IMR-90 (cell line): ENCODE measurements around the gene CFAP61. TPM values are rescaled to one million over a fixed set of nuclear protein-coding genes. Genes with fewer than 3 reads are reported as not detected.

Experiments
- ATAC-seq: fragments of 200-7000 bp; cut with Tn5 transposase; 2 replicates; pipeline ENCODE4 v1.9.1; 2020; ENCODE audit warnings: low read depth, mild to moderate bottlenecking, moderate library complexity
- BruUV-seq: library from RNA; stranded (reverse); fragments of 400-500 nt; replicated peaks from 2 replicates; lab custom pipeline; 2021; lab: Mats Ljungman, UMichigan
- CTCF ChIA-PET: fragments of 300-600 bp; formaldehyde crosslinking; extraction: SDS; loops from one replicate; lab custom pipeline; 2021; ENCODE audit warnings: antibody characterized with exemption; lab: Yijun Ruan, JAX
- POLR2A ChIA-PET: fragments of 300-600 bp; sonication (Branson Sonifier 250); formaldehyde crosslinking; loops from one replicate; lab custom pipeline; 2022; ENCODE audit warnings: antibody characterized with exemption; ENCODE audit not compliant: unreplicated experiment; lab: Charles Lee
- DNase-seq: peaks from one replicate; pipeline ENCODE4 v3.0.0; 2013
- H2AFZ ChIP-seq: replicated peaks from 2 replicates; pipeline ENCODE3; 2013; ENCODE audit warnings: low read length, mild to moderate bottlenecking; ENCODE audit not compliant: poor library complexity
- H2AK5ac ChIP-seq: 2 replicates; pipeline ENCODE4 v1.6.1; 2013; ENCODE audit warnings: low read depth, low read length, inconsistent platforms
- H2AK9ac ChIP-seq: replicated peaks from 2 replicates; pipeline ENCODE3; 2013; ENCODE audit warnings: mild to moderate bottlenecking, low read depth, low read length, moderate library complexity; ENCODE audit not compliant: poor library complexity
- H2BK120ac ChIP-seq: 2 replicates; pipeline ENCODE4 v1.6.1; 2013; ENCODE audit warnings: low read depth, low read length, inconsistent platforms
- H2BK15ac ChIP-seq: 3 replicates; pipeline ENCODE4 v1.6.1; 2013; ENCODE audit warnings: low read depth, low read length, inconsistent platforms
- H2BK20ac ChIP-seq: 2 replicates; pipeline ENCODE4 v1.6.1; 2013; ENCODE audit warnings: low read depth, mild to moderate bottlenecking, inconsistent platforms, low read length, moderate library complexity
- H2BK5ac ChIP-seq: 2 replicates; pipeline ENCODE4 v1.6.1; 2013; ENCODE audit warnings: mild to moderate bottlenecking, low read depth, low read length, inconsistent platforms; ENCODE audit not compliant: poor library complexity, severe bottlenecking
- H3K14ac ChIP-seq: replicated peaks from 2 replicates; pipeline ENCODE4 v1.6.1; 2013; ENCODE audit warnings: low read depth, low read length, inconsistent platforms
- H3K18ac ChIP-seq: 2 replicates; pipeline ENCODE4 v1.6.1; 2013; ENCODE audit warnings: low read depth, low read length, control low read depth
- H3K23ac ChIP-seq: 2 replicates; pipeline ENCODE4 v1.6.1; 2013; ENCODE audit warnings: low read depth, low read length, inconsistent platforms
- H3K27ac ChIP-seq: 2 replicates; pipeline ENCODE4 v1.5.1; 2013; ENCODE audit warnings: mild to moderate bottlenecking, control low read depth, low read length; ENCODE audit not compliant: insufficient read depth
- H3K27me3 ChIP-seq: 2 replicates; pipeline ENCODE4 v1.6.1; 2013; ENCODE audit warnings: low read length; ENCODE audit not compliant: control insufficient read depth, insufficient read depth
- H3K36me3 ChIP-seq: 2 replicates; pipeline ENCODE4 v1.6.1; 2013; ENCODE audit warnings: low read length, mixed read lengths; ENCODE audit not compliant: control insufficient read depth, insufficient read depth
- H3K4ac ChIP-seq: 2 replicates; pipeline ENCODE4 v1.6.1; 2013; ENCODE audit warnings: low read depth, low read length, inconsistent platforms
- H3K4me1 ChIP-seq: 2 replicates; pipeline ENCODE4 v1.6.1; 2013; ENCODE audit warnings: low read length, mixed read lengths; ENCODE audit not compliant: control insufficient read depth, insufficient read depth
- H3K4me2 ChIP-seq: 2 replicates; pipeline ENCODE4 v1.6.1; 2013; ENCODE audit warnings: low read depth, mild to moderate bottlenecking, control low read depth, low read length, moderate library complexity
- H3K4me3 ChIP-seq: 2 replicates; pipeline ENCODE4 v1.5.1; 2013; ENCODE audit warnings: low read depth, mild to moderate bottlenecking, control low read depth, low read length, moderate library complexity; ENCODE audit not compliant: insufficient read depth
- H3K56ac ChIP-seq: 2 replicates; pipeline ENCODE4 v1.6.1; 2013; ENCODE audit warnings: low read length, inconsistent platforms; ENCODE audit not compliant: insufficient read depth; ENCODE audit errors: extremely low read depth
- H3K79me1 ChIP-seq, 2 experiments: 2 replicates each; pipeline ENCODE4 v1.6.1; 2013; ENCODE audit warnings: low read length in 2 of 2, inconsistent platforms in 1 of 2, low read depth in 1 of 2
- H3K9ac ChIP-seq: 2 replicates; pipeline ENCODE4 v1.6.1; 2013; ENCODE audit warnings: low read depth, low read length, control low read depth
- H3K9me1 ChIP-seq: 2 replicates; pipeline ENCODE4 v1.6.1; 2013; ENCODE audit warnings: low read length, inconsistent platforms; ENCODE audit not compliant: insufficient read depth
- H3K9me3 ChIP-seq: 2 replicates; pipeline ENCODE4 v1.6.1; 2013; ENCODE audit warnings: low read length; ENCODE audit not compliant: control insufficient read depth, insufficient read depth
- H4K20me1 ChIP-seq: 2 replicates; pipeline ENCODE4 v1.6.1; 2013; ENCODE audit warnings: low read length, inconsistent platforms; ENCODE audit not compliant: insufficient read depth
- H4K5ac ChIP-seq: 2 replicates; pipeline ENCODE4 v1.6.1; 2013; ENCODE audit warnings: mild to moderate bottlenecking, low read depth, low read length, control low read depth
- H4K8ac ChIP-seq, 2 experiments: 2 replicates each; pipeline ENCODE4 v1.6.1; 2013; ENCODE audit warnings: low read depth in 2 of 2, low read length in 2 of 2, control low read depth in 1 of 2, inconsistent platforms in 1 of 2
- H4K91ac ChIP-seq: 2 replicates; pipeline ENCODE4 v1.6.1; 2013; ENCODE audit warnings: low read depth, low read length, inconsistent platforms; ENCODE audit not compliant: insufficient read depth
- BHLHE40 ChIP-seq: fragments of 150-350 bp; IDR thresholded peaks from 2 replicates; pipeline ENCODE4 v1.6.1; 2016; ENCODE audit warnings: mild to moderate bottlenecking, low read depth, low read length
- CEBPB ChIP-seq: IDR thresholded peaks from 2 replicates; pipeline ENCODE4 v1.6.1; 2012; ENCODE audit warnings: low read depth, low read length, improper control_type of control experiment
- CHD1 ChIP-seq: IDR thresholded peaks from 2 replicates; pipeline ENCODE4 v1.6.1; 2012; ENCODE audit warnings: low read depth, low read length, improper control_type of control experiment
- CTCF ChIP-seq: conservative IDR thresholded peaks from 2 replicates; pipeline ENCODE4 v1.5.1; 2012; ENCODE audit warnings: mild to moderate bottlenecking, low read depth, low read length, improper control_type of control experiment
- ELK1 ChIP-seq: fragments of 150-350 bp; IDR thresholded peaks from 2 replicates; pipeline ENCODE4 v1.6.1; 2016; ENCODE audit warnings: low read depth, mild to moderate bottlenecking, low read length, moderate library complexity, borderline replicate concordance
- FOS ChIP-seq: fragments of 150-350 bp; IDR thresholded peaks from 2 replicates; pipeline ENCODE4 v1.6.1; 2016; ENCODE audit warnings: low read depth, low read length
- MAFK ChIP-seq: IDR thresholded peaks from 2 replicates; pipeline ENCODE4 v1.6.1; 2012; ENCODE audit warnings: low read depth, low read length, improper control_type of control experiment
- MAZ ChIP-seq: IDR thresholded peaks from 2 replicates; pipeline ENCODE4 v1.6.1; 2012; ENCODE audit warnings: low read depth, mild to moderate bottlenecking, low read length, improper control_type of control experiment, moderate library complexity, borderline replicate concordance
- MXI1 ChIP-seq: IDR thresholded peaks from 2 replicates; pipeline ENCODE4 v1.6.1; 2012; ENCODE audit warnings: low read depth, mild to moderate bottlenecking, low read length, moderate library complexity, borderline replicate concordance
- NFE2L2 ChIP-seq: fragments of 150-350 bp; IDR thresholded peaks from 2 replicates; pipeline ENCODE4 v1.6.1; 2016; ENCODE audit warnings: low read depth, mild to moderate bottlenecking, low read length
- POLR2A ChIP-seq: IDR thresholded peaks from 2 replicates; pipeline ENCODE4 v1.6.1; 2012; ENCODE audit warnings: mild to moderate bottlenecking, low read depth, low read length
- RAD21 ChIP-seq: IDR thresholded peaks from 2 replicates; pipeline ENCODE4 v1.6.1; 2012; ENCODE audit warnings: low read length, improper control_type of control experiment
- RCOR1 ChIP-seq: IDR thresholded peaks from 2 replicates; pipeline ENCODE4 v1.6.1; 2012; ENCODE audit warnings: mild to moderate bottlenecking, low read length, improper control_type of control experiment; ENCODE audit not compliant: insufficient replicate concordance
- RFX5 ChIP-seq: IDR thresholded peaks from 2 replicates; pipeline ENCODE4 v1.8.0; 2012; ENCODE audit warnings: low read depth, mild to moderate bottlenecking, low read length, moderate library complexity
- SMC3 ChIP-seq: fragments of 150-350 bp; IDR thresholded peaks from 2 replicates; pipeline ENCODE4 v1.6.1; 2016; ENCODE audit warnings: low read depth, mild to moderate bottlenecking, antibody characterized with exemption, low read length, moderate library complexity
- USF2 ChIP-seq: fragments of 150-350 bp; IDR thresholded peaks from 2 replicates; pipeline ENCODE4 v1.6.1; 2017; ENCODE audit warnings: mild to moderate bottlenecking, antibody characterized with exemption, low read length, low read depth
- WGBS, 2 experiments: methylation state at CpG; one replicate each; pipeline versions ENCODE4 v1.1.5 to v1.1.7; 2013; ENCODE audit warnings: missing lambda C conversion rate in 2 of 2; ENCODE audit not compliant: insufficient read length in 1 of 2; ENCODE audit errors: extremely low coverage in 2 of 2; 5-methylcytosine and 5-hydroxymethylcytosine counted together
- dilution Hi-C: fragments of 300-500 bp; cut with HindIII; formaldehyde crosslinking; loops from one replicate; pipeline ENCODE4 v1.14.3; 2018; ENCODE audit warnings: low sequenced_read_pairs; ENCODE audit not compliant: unreplicated experiment
- in situ Hi-C: fragments of 300-500 bp; cut with MboI; formaldehyde crosslinking; loops from 3 replicates; pipeline ENCODE4 v1.14.3; 2019; ENCODE audit warnings: low sequenced_read_pairs, inconsistent platforms, mixed read lengths
- intact Hi-C: fragments of 100-400 bp; cut with micrococcal nuclease; formaldehyde crosslinking; loops from 2 replicates; pipeline ENCODE4 v1.10.0; 2022
- polyA plus RNA-seq, 3 experiments: library from polyadenylated mRNA; depleted of rRNA; stranded (reverse); fragments of >200 nt; gene quantifications; 2 replicates each; pipeline ENCODE4 v1.2.3, GENCODE V29; 2012; ENCODE audit warnings: low replicate concordance in 1 of 3
- total RNA-seq: library from RNA; depleted of rRNA; stranded (reverse); fragments of >200 nt; gene quantifications from 2 replicates; pipeline ENCODE4 v1.2.3, GENCODE V29; 2012

Gene CFAP61
- total and polyA plus RNA-seq, 2 of the 4 experiments (the other 2 are of a cell fraction) = 0.07 TPM; not detected in 1

GRCh38 chr20:20318365-20319161 lies 266.2 kb downstream of the CFAP61 start:
- H3K9ac ChIP-seq = no peak overlapping the region
- H3K27me3 ChIP-seq = no peaks in the 10 kb centered on the region
- H4K8ac ChIP-seq = no peak overlapping the region
- DNase-seq (no peak), ATAC-seq (no peak)
- H3K27ac ChIP-seq = no peak overlapping the region
- intact Hi-C loops (no loop called here), in situ Hi-C loops (no loop called here), dilution Hi-C loops (no loop called here)
- H2BK15ac ChIP-seq = no peak overlapping the region
- H4K20me1 ChIP-seq = no peaks in the 10 kb centered on the region
- H3K4me2 ChIP-seq = no peak overlapping the region
- no peaks in the 10 kb centered on the region for H3K79me1 ChIP-seq
- peak overlapping the region; percentile 25 for H2AFZ ChIP-seq
- H4K5ac ChIP-seq = no peak overlapping the region
- no peaks in the 10 kb centered on the region for H3K9me1 ChIP-seq
- H3K56ac ChIP-seq = no peak overlapping the region
- no peak overlapping the region for H3K23ac ChIP-seq
- no peak overlapping the region for H2BK120ac ChIP-seq
- H3K36me3 ChIP-seq = no peaks in the 10 kb centered on the region
- no peak overlapping the region for H2BK5ac ChIP-seq
- H3K4ac ChIP-seq = no peak overlapping the region
- H2AK9ac ChIP-seq = no peak overlapping the region
- no peak overlapping the region for H2AK5ac ChIP-seq
- no peak overlapping the region for H3K14ac ChIP-seq
- no peak overlapping the region for H2BK20ac ChIP-seq
- H4K91ac ChIP-seq = no peak overlapping the region
- H3K9me3 ChIP-seq = no peaks in the 10 kb centered on the region
- no peaks in the 10 kb centered on the region for H3K4me1 ChIP-seq
- WGBS, 2 experiments = 43% methylated on average over 4 of the region's 9 CpGs; no CpG with 5 or more reads in 1 of the 2 experiments
- no peak overlapping the region for H3K18ac ChIP-seq
- no peak for TF ChIP-seq CEBPB
- TF ChIP-seq BHLHE40 = no peak
- TF ChIP-seq RCOR1 = no peak
- no peak for TF ChIP-seq ELK1
- TF ChIP-seq FOS = no peak
- no peak for TF ChIP-seq CTCF
- TF ChIP-seq NFE2L2 = no peak
- no peak for TF ChIP-seq SMC3
- TF ChIP-seq RFX5 = no peak
- TF ChIP-seq MXI1 = no peak
- no peak for TF ChIP-seq RAD21
- no peak for TF ChIP-seq USF2
- TF ChIP-seq CHD1 = no peak
- no peak for TF ChIP-seq POLR2A
- no peak for TF ChIP-seq MAZ
- TF ChIP-seq MAFK = no peak
- no TSS peak for BruUV-seq
- ChIA-PET CTCF (no interaction called here), POLR2A (no interaction called here)
- no peak overlapping the region for H3K4me3 ChIP-seq
